ENCODE results near the gene PPP2R1B. TPM values are rescaled to one million over a fixed set of nuclear protein-coding genes. Genes with fewer than 3 reads are reported as not detected.
"Not testable (repeated sequence)": the region's sequence is repeated elsewhere in the genome, so short reads cannot be mapped to it uniquely, and the experiment has no call there.

The PPP2R1B gene
- total RNA-seq, 2 experiments from 2014 or later: 49.4 to 51.1 TPM

GRCh38 chr11:111778047-111778558 is 11.9 kb upstream of the PPP2R1B start:
- DNase-seq: no peak
- ChIA-PET POLR2A (no interaction called here), CTCF (interaction anchor here (0.7 to 7.2 kb wide), 24 partner anchors 9 to 323 kb away, joined by 3 to 101 read pairs (median 6); partner anchors contain the start of genes PPP2R1B and SIK2)
- H3K27ac Mint-ChIP-seq: no peak overlapping the region
- H3K9me3 Mint-ChIP-seq: no peaks in the 10 kb centered on the region
- H3K4me1 Mint-ChIP-seq (ENCODE audit: low read depth): no peaks in the 10 kb centered on the region
- intact Hi-C loops (cut with micrococcal nuclease): no loop called here
- H3K4me3 Mint-ChIP-seq: no peak overlapping the region
- H3K27me3 Mint-ChIP-seq: no peaks in the 10 kb centered on the region
- H3K36me3 Mint-ChIP-seq: no peaks in the 10 kb centered on the region

GRCh38 chr11:111777094-111778046 is 11.2 kb upstream of the PPP2R1B start:
- intact Hi-C loops (cut with micrococcal nuclease): loop anchor here (1.0 to 2.0 kb wide), 5 partner anchors 64 to 323 kb away; no protein-coding TSS in a partner anchor
- Mint-ChIP-seq H3K27ac (no peak overlapping the region), H3K36me3 (no peaks in the 10 kb centered on the region), H3K9me3 (no peaks in the 10 kb centered on the region), H3K27me3 (no peaks in the 10 kb centered on the region), H3K4me3 (no peak overlapping the region), H3K4me1 (ENCODE audit: low read depth) (no peaks in the 10 kb centered on the region)
- POLR2A ChIA-PET: interaction anchor here (0.9 to 1.9 kb wide), 2 partner anchors 175 to 190 kb away, joined by 3 to 5 read pairs; partner anchors contain the start of gene SIK2
- CTCF ChIA-PET: interaction anchor here (0.6 to 7.2 kb wide), 40 partner anchors 9 to 451 kb away, joined by 3 to 101 read pairs (median 4); partner anchors contain the start of genes PPP2R1B and SIK2
- DNase-seq: no peak

- no peaks in the 10 kb centered on the region for H3K27me3 Mint-ChIP-seq
- no peaks in the 10 kb centered on the region for H3K9me3 Mint-ChIP-seq
- ChIA-PET CTCF (interaction anchor here (0.6 to 7.2 kb wide), 31 partner anchors 8 to 452 kb away, joined by 3 to 101 read pairs (median 5); partner anchors contain the start of genes PPP2R1B and SIK2), POLR2A (interaction anchor here (0.6 to 1.9 kb wide), 3 partner anchors 174 to 512 kb away, joined by 3 to 5 read pairs (median 4); partner anchors contain the start of gene SIK2)
- no peak for DNase-seq
- no peak overlapping the region for H3K27ac Mint-ChIP-seq
- no peaks in the 10 kb centered on the region for H3K36me3 Mint-ChIP-seq
- intact Hi-C loops (cut with micrococcal nuclease): loop anchor here (1.0 to 2.0 kb wide), 5 partner anchors 65 to 322 kb away; no protein-coding TSS in a partner anchor
- no peak overlapping the region for H3K4me3 Mint-ChIP-seq
- H3K4me1 Mint-ChIP-seq (ENCODE audit: low read depth): no peaks in the 10 kb centered on the region
These were observed 10.4 kb upstream of the PPP2R1B start for GRCh38 chr11:111776398-111777093.

GRCh38 chr11:111774955-111775710 is 8.9 kb upstream of the PPP2R1B start:
- Mint-ChIP-seq H3K4me1 (ENCODE audit: low read depth) (no peaks in the 10 kb centered on the region), H3K27me3 (no peaks in the 10 kb centered on the region), H3K27ac (no peak overlapping the region), H3K9me3 (no peaks in the 10 kb centered on the region), H3K4me3 (no peak overlapping the region), H3K36me3 (no peaks in the 10 kb centered on the region)
- CTCF ChIA-PET: interaction anchor here (3.6 to 7.2 kb wide), 5 partner anchors 9 to 208 kb away, joined by 25 to 101 read pairs (median 39); partner anchors contain the start of genes PPP2R1B and SIK2
- intact Hi-C loops (cut with micrococcal nuclease): no loop called here
- POLR2A ChIA-PET: interaction anchor here (1.9 kb wide), 1 partner anchor 188 kb away, joined by 5 read pairs; no protein-coding TSS in a partner anchor
- no peak for DNase-seq

GRCh38 chr11:111772535-111772934 is 6.3 kb upstream of the PPP2R1B start:
- Mint-ChIP-seq H3K4me1 (ENCODE audit: low read depth) (no peaks in the 10 kb centered on the region), H3K4me3 (no peak overlapping the region), H3K27me3 (no peaks in the 10 kb centered on the region), H3K9me3 (no peaks in the 10 kb centered on the region), H3K27ac (no peak overlapping the region), H3K36me3 (no peaks in the 10 kb centered on the region)
- ChIA-PET CTCF (interaction anchor here (1.1 to 2.9 kb wide), 2 partner anchors 168 to 186 kb away, joined by 4 to 8 read pairs; no protein-coding TSS in a partner anchor), POLR2A (no interaction called here)
- intact Hi-C loops (cut with micrococcal nuclease): no loop called here
- DNase-seq: no peak

- H3K36me3 Mint-ChIP-seq; H3K27me3 Mint-ChIP-seq; H3K9me3 Mint-ChIP-seq; POLR2A ChIA-PET; H3K4me3 Mint-ChIP-seq; H3K27ac Mint-ChIP-seq; H3K4me1 Mint-ChIP-seq (ENCODE audit: low read depth); intact Hi-C loops (cut with micrococcal nuclease); DNase-seq: not testable (repeated sequence)
- CTCF ChIA-PET: interaction anchor here (2.9 kb wide), 1 partner anchor 184 kb away, joined by 8 read pairs; no protein-coding TSS in a partner anchor
These were observed 5.0 kb upstream of the PPP2R1B start for GRCh38 chr11:111771205-111771604.

- no peaks in the 10 kb centered on the region for H3K27me3 Mint-ChIP-seq
- H3K27ac Mint-ChIP-seq: no peak overlapping the region
- H3K4me1 Mint-ChIP-seq (ENCODE audit: low read depth): peaks cover 8% of the 10 kb centered on the region
- CTCF ChIA-PET: interaction anchor here (4.6 kb wide), 1 partner anchor 184 kb away, joined by 20 read pairs; no protein-coding TSS in a partner anchor
- DNase-seq: no peak
- no peaks in the 10 kb centered on the region for H3K9me3 Mint-ChIP-seq
- no peak overlapping the region for H3K4me3 Mint-ChIP-seq
- H3K36me3 Mint-ChIP-seq: peaks cover 2% of the 10 kb centered on the region
- intact Hi-C loops (cut with micrococcal nuclease): no loop called here
- POLR2A ChIA-PET: no interaction called here
These were observed 4.5 kb upstream of the PPP2R1B start for GRCh38 chr11:111770581-111771134.

- no peaks in the 10 kb centered on the region for H3K9me3 Mint-ChIP-seq
- ChIA-PET POLR2A (interaction anchor here (0.7 to 1.3 kb wide), 2 partner anchors 162 to 177 kb away, joined by 3 to 4 read pairs; no protein-coding TSS in a partner anchor), CTCF (interaction anchor here (0.6 to 4.6 kb wide), 9 partner anchors 10 to 1337 kb away, joined by 3 to 39 read pairs (median 6); partner anchors contain the start of genes ALG9 and FDX1)
- intact Hi-C loops (cut with micrococcal nuclease): loop anchor here (1.0 to 10.0 kb wide), 6 partner anchors 75 to 318 kb away; partner anchors contain the start of genes ALG9, SDHD, SIK2 and TIMM8B
- peak overlapping the region; percentile 1 for H3K27ac Mint-ChIP-seq
- H3K27me3 Mint-ChIP-seq: no peaks in the 10 kb centered on the region
- DNase-seq: no peak
- H3K4me1 Mint-ChIP-seq (ENCODE audit: low read depth): peaks cover 34% of the 10 kb centered on the region
- H3K4me3 Mint-ChIP-seq: peak overlapping the region; percentile 100
- peaks cover 27% of the 10 kb centered on the region for H3K36me3 Mint-ChIP-seq
These were observed 599 bp upstream of the PPP2R1B start for GRCh38 chr11:111766834-111767142.

GRCh38 chr11:111765320-111765983 is 737 bp downstream of the PPP2R1B start:
- ChIA-PET POLR2A (interaction anchor here (0.6 to 1.1 kb wide), 3 partner anchors 32 to 353 kb away, joined by 3 to 4 read pairs (median 3); partner anchors contain the start of gene SIK2), CTCF (interaction anchor here (0.9 to 3.5 kb wide), 11 partner anchors 8 to 179 kb away, joined by 3 to 39 read pairs (median 4); partner anchors contain the start of genes ALG9 and SIK2)
- Mint-ChIP-seq H3K9me3 (no peaks in the 10 kb centered on the region), H3K36me3 (peaks cover 38% of the 10 kb centered on the region), H3K27ac (peak overlapping the region; percentile 74), H3K27me3 (no peaks in the 10 kb centered on the region), H3K4me3 (peak overlapping the region; percentile 100), H3K4me1 (ENCODE audit: low read depth) (peaks cover 34% of the 10 kb centered on the region)
- no peak for DNase-seq
- intact Hi-C loops (cut with micrococcal nuclease): loop anchor here (10.0 kb wide), 1 partner anchor 319 kb away; the partner anchor contains the start of genes SDHD and TIMM8B

GRCh38 chr11:111764621-111765020 is 1.6 kb downstream of the PPP2R1B start:
- Mint-ChIP-seq H3K27me3 (no peaks in the 10 kb centered on the region), H3K4me3 (peak overlapping the region; percentile 100), H3K36me3 (peaks cover 45% of the 10 kb centered on the region), H3K27ac (no peak overlapping the region), H3K4me1 (ENCODE audit: low read depth) (peaks cover 34% of the 10 kb centered on the region), H3K9me3 (no peaks in the 10 kb centered on the region)
- ChIA-PET POLR2A (interaction anchor here (0.6 kb wide), 3 partner anchors 97 to 354 kb away, joined by 4 to 7 read pairs (median 5); no protein-coding TSS in a partner anchor), CTCF (interaction anchor here (0.9 to 3.5 kb wide), 9 partner anchors 10 to 178 kb away, joined by 3 to 39 read pairs (median 6); partner anchors contain the start of genes ALG9 and SIK2)
- no peak for DNase-seq
- intact Hi-C loops (cut with micrococcal nuclease): loop anchor here (5.0 to 10.0 kb wide), 2 partner anchors 67 to 320 kb away; partner anchors contain the start of genes SDHD and TIMM8B
